Pulmonary artery endothelial cell (primary cell): ENCODE results near the gene HOXD4. TPM values are rescaled to one million over a fixed set of nuclear protein-coding genes. Genes with fewer than 3 reads are reported as not detected.

Source experiments
- DNase-seq: peaks from one replicate; pipeline ENCODE4 v3.0.0-alpha.2; 2011; ENCODE audit warnings: low read depth, low spot score
- total RNA-seq: library from RNA; depleted of rRNA; stranded (reverse); fragments of >200 nt; gene quantifications from 2 replicates; pipeline ENCODE4 v1.2.3, GENCODE V29; 2014

Gene HOXD4
- total RNA-seq: not detected in 2 replicates

- DNase-seq: no peak
Measured at GRCh38 chr2:176151442-176152287, at the start of gene HOXD4. Gene HOXD4 (plus strand): TSS chr2:176151550. CDS start chr2:176151634, 84 bp downstream.

- no peak for DNase-seq
Measured at GRCh38 chr2:176101842-176102241, 49.5 kb upstream of the HOXD4 start.

GRCh38 chr2:176102309-176102866, 49.0 kb upstream of the HOXD4 start:
- DNase-seq: no peak

GRCh38 chr2:176103194-176103593, 48.2 kb upstream of the HOXD4 start:
- DNase-seq: no peak

- DNase-seq: no peak
Measured at GRCh38 chr2:176103742-176104315, 47.5 kb upstream of the HOXD4 start.

- no peak for DNase-seq
Measured at GRCh38 chr2:176104316-176105077, 46.9 kb upstream of the HOXD4 start.

GRCh38 chr2:176105078-176105729, 46.1 kb upstream of the HOXD4 start:
- DNase-seq: no peak

- DNase-seq: no peak
Measured at GRCh38 chr2:176105730-176106580, 45.4 kb upstream of the HOXD4 start.

GRCh38 chr2:176106581-176107539, 44.5 kb upstream of the HOXD4 start, which contains the start of gene HOXD11:
Gene HOXD11 (plus strand): TSS chr2:176107280. CDS start chr2:176107356, 76 bp downstream.
- no peak for DNase-seq

GRCh38 chr2:176107731-176108181, 43.6 kb upstream of the HOXD4 start:
- no peak for DNase-seq

- no peak for DNase-seq
Measured at GRCh38 chr2:176109192-176109901, 42.0 kb upstream of the HOXD4 start.

- DNase-seq: no peak
Measured at GRCh38 chr2:176109946-176110345, 41.4 kb upstream of the HOXD4 start.

GRCh38 chr2:176110415-176111308, 40.7 kb upstream of the HOXD4 start:
- DNase-seq: no peak

GRCh38 chr2:176111309-176111663, 40.1 kb upstream of the HOXD4 start:
- DNase-seq: peak; percentile 13

GRCh38 chr2:176111846-176112374, 39.4 kb upstream of the HOXD4 start:
- DNase-seq: no peak

- DNase-seq: no peak
Measured at GRCh38 chr2:176112375-176113302, 38.7 kb upstream of the HOXD4 start.
